Thyroid gland (tissue), 4 donors: ENCODE data around the gene LAMA2. TPM values are rescaled to one million over a fixed set of nuclear protein-coding genes. Genes with fewer than 3 reads are reported as not detected.

Source experiments
- DNase-seq, 2 donors: peaks; one replicate each; pipeline ENCODE4 v3.0.0-alpha.2; 2019
- H3K27ac ChIP-seq, 3 donors: fragments of 200-600 bp; sonication (generic); 1 replicate in 2 of 3; 2 replicates in 1 of 3; pipeline ENCODE4 v1.5.1; 2016 to 2019; ENCODE audit warnings: mild to moderate bottlenecking in 1 of 3, moderate library complexity in 1 of 3
- H3K27me3 ChIP-seq: fragments of 200-600 bp; sonication (generic); one replicate; pipeline ENCODE4 v1.5.1; 2019
- H3K36me3 ChIP-seq, 2 donors: fragments of 200-600 bp; sonication (generic); one replicate each; pipeline ENCODE4 v1.5.1; 2016 to 2019
- H3K4me1 ChIP-seq, 2 donors: fragments of 200-600 bp; sonication (generic); one replicate each; pipeline ENCODE4 v1.5.1; 2017 to 2019
- H3K4me3 ChIP-seq, 3 donors: fragments of 200-600 bp; sonication (generic); replicated peaks in 1 of 3; 1 replicate in 2 of 3; 2 replicates in 1 of 3; pipeline ENCODE4 v1.5.1; 2016; ENCODE audit warnings: mild to moderate bottlenecking in 1 of 3
- H3K9me3 ChIP-seq: fragments of 200-600 bp; sonication (generic); one replicate; pipeline ENCODE4 v1.5.1; 2017
- CTCF ChIP-seq, 6 experiments: fragments of 200-600 bp in 3 of 6; fragments of 450-650 bp in 3 of 6; sonication (generic) in 3 of 6; IDR thresholded peaks; one replicate each; pipeline ENCODE4 v1.5.1; 2016 to 2019; ENCODE audit warnings: antibody characterized with exemption in 6 of 6, mild to moderate bottlenecking in 2 of 6, inconsistent platforms in 1 of 6, moderate library complexity in 1 of 6
- POLR2A ChIP-seq, 2 donors: fragments of 450-650 bp; IDR thresholded peaks; one replicate each; pipeline ENCODE4 v1.6.1; 2017; ENCODE audit warnings: antibody characterized with exemption in 2 of 2, mild to moderate bottlenecking in 2 of 2, moderate library complexity in 1 of 2
- WGBS, 2 donors: methylation state at CpG; one replicate each; pipeline ENCODE4 v1.1.5; 2017; 5-methylcytosine and 5-hydroxymethylcytosine counted together
- intact Hi-C: fragments of 100-400 bp; cut with DNase I; formaldehyde crosslinking; loops from one replicate; pipeline ENCODE4 v1.15.1; 2023
- total RNA-seq, 4 donors: library from RNA; depleted of rRNA; stranded (reverse); fragments of >200 nt; gene quantifications; one replicate each; pipeline ENCODE4 v1.2.3, GENCODE V29; 2016

The LAMA2 gene
- total RNA-seq, 4 donors from 2014 or later = 41.4 to 117 (median 78.9) TPM

- Histone ChIP-seq H3K36me3 (no peaks in the 10 kb centered on the region), H3K27me3 (no peaks in the 10 kb centered on the region), H3K9me3 (no peaks in the 10 kb centered on the region), H3K4me1 (no peaks in the 10 kb centered on the region), H3K4me3 (no peak overlapping the region), H3K27ac (no peak overlapping the region)
- no peak for DNase-seq
- no peak for TF ChIP-seq CTCF (IDR thresholded peaks at IDR 0.05)
- TF ChIP-seq POLR2A (IDR thresholded peaks at IDR 0.05) = no peak
- WGBS, 2 donors = 85 to 94% methylated on average over 1 of the region's 1 CpG
- intact Hi-C loops = no loop called here
Measured at GRCh38 chr6:129525055-129525454, 642.1 kb downstream of the LAMA2 start.

- no peaks in the 10 kb centered on the region for H3K36me3 ChIP-seq
- no peak for TF ChIP-seq CTCF (IDR thresholded peaks at IDR 0.05)
- TF ChIP-seq POLR2A (IDR thresholded peaks at IDR 0.05) = no peak
- H3K27me3 ChIP-seq = no peaks in the 10 kb centered on the region
- no peaks in the 10 kb centered on the region for H3K4me1 ChIP-seq
- no peak for DNase-seq
- H3K4me3 ChIP-seq = no peak overlapping the region
- no peak overlapping the region for H3K27ac ChIP-seq
- H3K9me3 ChIP-seq = no peaks in the 10 kb centered on the region
- intact Hi-C loops = no loop called here
Measured at GRCh38 chr6:129534926-129535325, 652.0 kb downstream of the LAMA2 start.

GRCh38 chr6:129536271-129536670 lies 653.3 kb downstream of the LAMA2 start:
- TF ChIP-seq CTCF (IDR thresholded peaks at IDR 0.05) (no peak), POLR2A (IDR thresholded peaks at IDR 0.05) (no peak)
- Histone ChIP-seq H3K27ac (no peak overlapping the region), H3K4me3 (no peak overlapping the region), H3K27me3 (no peaks in the 10 kb centered on the region), H3K9me3 (no peaks in the 10 kb centered on the region), H3K36me3 (no peaks in the 10 kb centered on the region), H3K4me1 (no peaks in the 10 kb centered on the region)
- intact Hi-C loops = no loop called here
- DNase-seq = no peak

GRCh38 chr6:129539032-129539431 lies 656.1 kb downstream of the LAMA2 start:
- TF ChIP-seq CTCF (IDR thresholded peaks at IDR 0.05) (no peak), POLR2A (IDR thresholded peaks at IDR 0.05) (no peak)
- intact Hi-C loops = no loop called here
- no peaks in the 10 kb centered on the region for H3K9me3 ChIP-seq
- no peaks in the 10 kb centered on the region for H3K36me3 ChIP-seq
- no peak for DNase-seq
- no peaks in the 10 kb centered on the region for H3K4me1 ChIP-seq
- WGBS, 2 donors = 71 to 75% methylated on average over 2 of the region's 2 CpGs
- H3K27me3 ChIP-seq = no peaks in the 10 kb centered on the region
- H3K27ac ChIP-seq = no peak overlapping the region
- no peak overlapping the region for H3K4me3 ChIP-seq

GRCh38 chr6:129542705-129543104 lies 659.8 kb downstream of the LAMA2 start:
- no peak for DNase-seq
- no peak overlapping the region for H3K4me3 ChIP-seq
- no peaks in the 10 kb centered on the region for H3K36me3 ChIP-seq
- H3K27ac ChIP-seq = no peak overlapping the region
- intact Hi-C loops = no loop called here
- no peak for TF ChIP-seq POLR2A (IDR thresholded peaks at IDR 0.05)
- no peak for TF ChIP-seq CTCF (IDR thresholded peaks at IDR 0.05)
- WGBS, 2 donors = 73 to 82% methylated on average over 2 of the region's 2 CpGs
- H3K9me3 ChIP-seq = no peaks in the 10 kb centered on the region
- no peaks in the 10 kb centered on the region for H3K27me3 ChIP-seq
- H3K4me1 ChIP-seq = no peaks in the 10 kb centered on the region
